GM19324 (cell line): ENCODE results near the gene MFNG.

Experiments used
- ATAC-seq: cut with Tn5 transposase; IDR thresholded peaks from one replicate; pipeline ENCODE4 v1.9.1; 2021; ENCODE audit warnings: mild to moderate bottlenecking, moderate library complexity; ENCODE audit not compliant: unreplicated experiment, low FRiP score

MFNG gene

GRCh38 chr22:37454857-37455686 lies 31.1 kb downstream of the MFNG start:
- no peak for ATAC-seq

GRCh38 chr22:37453696-37454095 lies 32.5 kb downstream of the MFNG start:
- ATAC-seq = no peak

- ATAC-seq = no peak
Measured at GRCh38 chr22:37451218-37451617, 35.0 kb downstream of the MFNG start.

GRCh38 chr22:37449331-37450001 lies 36.7 kb downstream of the MFNG start:
- no peak for ATAC-seq

- no peak for ATAC-seq
Measured at GRCh38 chr22:37448516-37449127, 37.6 kb downstream of the MFNG start.

- ATAC-seq = no peak
Measured at GRCh38 chr22:37445501-37445900, 40.7 kb downstream of the MFNG start.

- ATAC-seq = no peak
Measured at GRCh38 chr22:37443977-37444376, 42.2 kb downstream of the MFNG start.

- no peak for ATAC-seq
Measured at GRCh38 chr22:37443086-37443485, 43.1 kb downstream of the MFNG start.

- no peak for ATAC-seq
Measured at GRCh38 chr22:37442537-37442936, 43.6 kb downstream of the MFNG start.

- no peak for ATAC-seq
Measured at GRCh38 chr22:37442135-37442534, 44.0 kb downstream of the MFNG start.

- no peak for ATAC-seq
Measured at GRCh38 chr22:37440875-37441274, 45.3 kb downstream of the MFNG start.

GRCh38 chr22:37439347-37439746 lies 46.8 kb downstream of the MFNG start:
- ATAC-seq = no peak

GRCh38 chr22:37435970-37436603 lies 50.1 kb downstream of the MFNG start:
- ATAC-seq = no peak

GRCh38 chr22:37433786-37434185 lies 52.4 kb downstream of the MFNG start:
- no peak for ATAC-seq

- no peak for ATAC-seq
Measured at GRCh38 chr22:37432708-37433054, 53.5 kb downstream of the MFNG start.

- ATAC-seq = no peak
Measured at GRCh38 chr22:37431801-37432707, 54.1 kb downstream of the MFNG start.

- no peak for ATAC-seq
Measured at GRCh38 chr22:37431366-37431765, 54.8 kb downstream of the MFNG start.

- no peak for ATAC-seq
Measured at GRCh38 chr22:37430941-37431340, 55.2 kb downstream of the MFNG start.

GRCh38 chr22:37428649-37429586 lies 57.3 kb downstream of the MFNG start:
- no peak for ATAC-seq
